ENCODE measurements around the gene SDF2L1.

The SDF2L1 gene

DNA sequence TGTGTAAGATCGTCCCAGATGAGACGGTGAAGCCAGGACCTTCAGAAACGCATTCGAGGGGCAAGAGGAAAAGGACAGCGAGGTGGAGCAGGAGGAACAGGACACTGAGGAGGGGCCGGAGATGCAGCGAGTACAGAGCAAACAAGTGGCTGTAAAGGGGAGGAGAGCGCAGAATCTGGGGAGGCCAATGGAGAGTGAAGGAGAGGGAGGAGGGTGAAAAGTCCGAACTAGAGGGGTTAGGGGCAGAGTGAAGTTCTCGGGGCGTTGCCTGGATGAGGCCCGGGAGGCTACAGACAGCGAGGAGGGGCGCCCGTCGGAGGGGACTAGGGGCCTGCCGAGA lies 14.9 kb downstream of the SDF2L1 start:
- WGBS: 26% methylated on average over 17 of the region's 17 CpGs
- peak overlapping the region; percentile 85; the same call in 1 of the 2 replicates for H3K27ac ChIP-seq (ENCODE audit: low read depth, low read length)
- H3K9ac ChIP-seq (ENCODE audit: low read depth, low read length): peak overlapping the region; percentile 41

DNA sequence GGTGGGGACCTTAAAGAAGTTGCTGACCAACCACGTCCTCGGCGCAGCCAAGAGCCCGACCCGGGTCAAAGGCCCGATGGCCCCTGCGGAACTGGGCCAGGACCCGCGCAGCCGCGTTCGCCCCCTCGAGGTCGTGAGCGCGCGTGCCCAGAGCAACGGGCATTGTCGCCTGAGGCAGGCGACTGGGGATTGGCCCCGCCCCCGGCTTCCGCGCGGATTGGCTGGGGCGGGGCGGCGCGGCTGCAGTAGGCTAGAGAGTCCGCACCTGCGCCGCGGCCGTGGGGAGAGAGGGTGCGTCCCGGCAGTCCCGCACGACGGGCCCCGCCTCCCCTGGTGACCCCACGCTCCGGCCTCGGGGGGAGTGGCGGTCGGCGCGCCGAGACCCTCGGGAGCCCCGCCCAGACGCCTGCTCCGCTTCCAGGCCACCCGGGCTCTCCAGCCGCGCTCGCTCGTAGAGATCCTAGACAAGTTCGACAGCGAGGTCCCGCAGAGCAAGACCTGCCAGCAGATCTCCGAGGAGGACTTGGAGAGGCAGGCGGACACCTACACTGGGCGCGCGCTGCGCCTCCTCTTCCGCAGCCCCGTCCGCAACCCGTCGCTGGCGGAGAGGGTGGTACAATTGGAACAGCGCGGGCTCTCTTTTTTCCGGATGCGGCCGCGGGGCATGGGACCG lies 15.4 kb downstream of the SDF2L1 start:
- H3K36me3 ChIP-seq (ENCODE audit: insufficient read depth, low read length): peaks cover 24% of the 10 kb centered on the region
- peak overlapping the region; percentile 85 for H3K27ac ChIP-seq (ENCODE audit: low read depth, low read length)
- WGBS: under 1% methylated on average over 79 of the region's 79 CpGs
- no peaks in the 10 kb centered on the region for H3K9me3 ChIP-seq (ENCODE audit: insufficient read depth, low read depth, low read length)
- peaks cover 12% of the 10 kb centered on the region for H3K4me1 ChIP-seq (ENCODE audit: insufficient read depth, low read length)
- H3K9ac ChIP-seq (ENCODE audit: low read depth, low read length): peak overlapping the region; percentile 59
- H3K27me3 ChIP-seq (ENCODE audit: insufficient read depth, low read length): no peaks in the 10 kb centered on the region; the same call in 1 of the 2 replicates
- H3K4me3 ChIP-seq (ENCODE audit: low read length): peak overlapping the region; percentile 63

More for the DNA sequence above, 14.9 kb downstream of the SDF2L1 start:
- Histone ChIP-seq H3K4me3 (ENCODE audit: low read length) (peak overlapping the region; percentile 63), H3K4me1 (ENCODE audit: insufficient read depth, low read length) (peaks cover 12% of the 10 kb centered on the region), H3K36me3 (ENCODE audit: insufficient read depth, low read length) (peaks cover 24% of the 10 kb centered on the region), H3K9me3 (ENCODE audit: insufficient read depth, low read depth, low read length) (no peaks in the 10 kb centered on the region), H3K27me3 (ENCODE audit: insufficient read depth, low read length) (no peaks in the 10 kb centered on the region; the same call in 1 of the 2 replicates)

DNA sequence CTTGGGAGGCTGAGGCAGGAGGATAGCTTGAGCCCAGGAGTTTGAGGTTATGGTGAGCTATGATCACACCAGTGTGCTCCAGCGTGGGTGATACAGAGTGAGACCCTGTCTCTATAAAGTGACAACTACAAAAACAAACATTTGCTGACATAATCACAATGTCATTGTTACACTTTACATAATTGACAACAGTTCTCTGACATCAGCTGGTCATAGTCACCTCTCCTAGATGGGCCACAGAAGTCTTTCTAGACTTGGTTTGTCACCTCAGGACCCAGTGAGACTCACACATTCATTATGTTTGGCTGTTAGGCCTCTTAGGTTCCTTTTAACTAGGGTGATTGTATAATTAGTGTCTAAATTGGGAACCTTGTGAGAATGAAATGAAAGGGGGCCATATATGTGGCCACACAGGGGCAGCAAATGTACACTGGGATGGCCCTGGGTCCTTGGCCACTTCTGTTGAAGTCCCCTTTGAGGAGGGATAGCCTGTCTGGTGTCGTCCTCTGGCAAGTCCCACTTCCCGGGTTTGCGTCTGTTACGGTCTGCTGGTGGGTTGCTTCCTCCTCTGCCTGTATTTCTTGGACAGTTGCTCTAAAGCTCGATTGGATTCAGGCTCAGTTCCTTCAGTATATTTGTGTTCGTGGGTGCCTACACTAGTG lies 17.9 kb downstream of the SDF2L1 start:
- Histone ChIP-seq H3K4me1 (ENCODE audit: insufficient read depth, low read length) (peaks cover 6% of the 10 kb centered on the region), H3K27me3 (ENCODE audit: insufficient read depth, low read length) (no peaks in the 10 kb centered on the region; the same call in 1 of the 2 replicates), H3K9me3 (ENCODE audit: insufficient read depth, low read depth, low read length) (no peaks in the 10 kb centered on the region), H3K27ac (ENCODE audit: low read depth, low read length) (no peak overlapping the region), H3K36me3 (ENCODE audit: insufficient read depth, low read length) (0 out of 2 replicates have a peak, but pooled peaks cover 8% of the 10 kb centered on the region), H3K4me3 (ENCODE audit: low read length) (no peak overlapping the region), H3K9ac (ENCODE audit: low read depth, low read length) (no peak overlapping the region)
- WGBS: 86% methylated on average over 7 of the region's 7 CpGs

DNA sequence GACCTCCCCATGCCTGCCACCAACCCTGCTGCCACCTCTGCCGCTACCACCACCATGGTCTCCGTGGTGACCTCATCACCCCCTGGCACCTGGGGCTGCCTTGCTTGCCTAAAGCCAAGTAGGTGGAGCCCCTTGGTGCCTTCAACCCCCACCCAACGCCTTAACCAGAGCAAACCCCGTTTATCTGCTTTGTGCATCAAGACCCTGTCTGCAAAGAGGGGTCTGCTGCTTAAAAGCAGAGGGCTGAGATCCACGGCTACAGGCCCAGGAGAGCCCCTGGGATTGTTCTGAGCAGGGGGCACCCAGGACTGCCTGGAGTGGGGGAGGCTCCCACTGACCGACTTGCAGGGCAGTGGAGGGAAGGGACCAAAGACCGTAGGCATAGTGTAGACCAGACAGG lies 18.8 kb downstream of the SDF2L1 start:
- no peaks in the 10 kb centered on the region for H3K9me3 ChIP-seq (ENCODE audit: insufficient read depth, low read depth, low read length)
- no peaks in the 10 kb centered on the region; the same call in 1 of the 2 replicates for H3K27me3 ChIP-seq (ENCODE audit: insufficient read depth, low read length)
- H3K4me1 ChIP-seq (ENCODE audit: insufficient read depth, low read length): peaks cover 6% of the 10 kb centered on the region
- H3K27ac ChIP-seq (ENCODE audit: low read depth, low read length): no peak overlapping the region
- H3K4me3 ChIP-seq (ENCODE audit: low read length): no peak overlapping the region
- no peak overlapping the region for H3K9ac ChIP-seq (ENCODE audit: low read depth, low read length)
- WGBS: 83% methylated on average over 7 of the region's 7 CpGs
- 0 out of 2 replicates have a peak, but pooled peaks cover 6% of the 10 kb centered on the region for H3K36me3 ChIP-seq (ENCODE audit: insufficient read depth, low read length)

DNA sequence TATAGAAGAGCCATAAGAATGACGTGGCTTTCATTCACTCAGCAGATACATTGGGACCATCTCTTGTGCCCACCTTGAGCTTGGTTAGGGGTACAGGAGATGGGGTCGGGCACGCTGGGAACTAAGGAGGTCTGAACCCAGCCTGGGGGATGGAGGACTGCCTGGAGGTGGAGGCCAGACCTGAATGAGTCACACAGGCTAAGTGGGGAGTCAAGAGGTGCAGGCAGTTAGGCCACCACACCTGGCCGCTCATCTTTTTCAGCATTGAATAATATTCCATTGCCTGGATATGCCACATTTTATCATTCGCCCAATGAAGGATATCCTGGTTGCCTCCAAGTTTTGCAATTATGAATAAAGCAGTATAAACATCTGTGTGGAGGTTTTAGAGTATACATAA lies 19.9 kb downstream of the SDF2L1 start:
- Histone ChIP-seq H3K27me3 (ENCODE audit: insufficient read depth, low read length) (no peaks in the 10 kb centered on the region; the same call in 1 of the 2 replicates), H3K27ac (ENCODE audit: low read depth, low read length) (no peak overlapping the region), H3K4me1 (ENCODE audit: insufficient read depth, low read length) (no peaks in the 10 kb centered on the region), H3K36me3 (ENCODE audit: insufficient read depth, low read length) (no peaks in the 10 kb centered on the region), H3K9ac (ENCODE audit: low read depth, low read length) (no peak overlapping the region), H3K9me3 (ENCODE audit: insufficient read depth, low read depth, low read length) (no peaks in the 10 kb centered on the region), H3K4me3 (ENCODE audit: low read length) (no peak overlapping the region)
- 85% methylated on average over 5 of the region's 5 CpGs for WGBS

DNA sequence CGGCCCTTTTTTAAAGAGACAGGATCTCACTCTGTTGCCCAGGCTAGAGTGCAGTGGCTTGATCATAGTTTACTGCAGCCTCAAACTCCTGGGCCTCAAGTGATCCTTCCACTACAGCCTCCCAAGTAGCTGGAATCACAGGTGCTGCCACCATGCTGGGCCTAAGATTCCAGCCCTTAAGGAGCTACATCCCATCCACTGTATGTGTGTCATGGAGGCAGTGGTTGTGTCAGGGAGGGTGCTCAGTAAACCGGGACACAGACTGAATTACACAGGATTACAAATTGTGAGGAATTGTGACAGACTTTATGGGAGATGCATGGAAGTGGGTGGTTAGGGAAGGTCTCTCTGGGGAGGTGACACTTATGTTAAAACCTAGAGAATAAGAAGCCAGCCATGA lies 21.6 kb downstream of the SDF2L1 start:
- Histone ChIP-seq H3K4me1 (ENCODE audit: insufficient read depth, low read length) (no peaks in the 10 kb centered on the region), H3K9ac (ENCODE audit: low read depth, low read length) (no peak overlapping the region), H3K4me3 (ENCODE audit: low read length) (no peak overlapping the region), H3K36me3 (ENCODE audit: insufficient read depth, low read length) (no peaks in the 10 kb centered on the region), H3K27me3 (ENCODE audit: insufficient read depth, low read length) (no peaks in the 10 kb centered on the region; the same call in 1 of the 2 replicates), H3K9me3 (ENCODE audit: insufficient read depth, low read depth, low read length) (no peaks in the 10 kb centered on the region), H3K27ac (ENCODE audit: low read depth, low read length) (no peak overlapping the region)
- WGBS: 89% methylated on average over 2 of the region's 2 CpGs

DNA sequence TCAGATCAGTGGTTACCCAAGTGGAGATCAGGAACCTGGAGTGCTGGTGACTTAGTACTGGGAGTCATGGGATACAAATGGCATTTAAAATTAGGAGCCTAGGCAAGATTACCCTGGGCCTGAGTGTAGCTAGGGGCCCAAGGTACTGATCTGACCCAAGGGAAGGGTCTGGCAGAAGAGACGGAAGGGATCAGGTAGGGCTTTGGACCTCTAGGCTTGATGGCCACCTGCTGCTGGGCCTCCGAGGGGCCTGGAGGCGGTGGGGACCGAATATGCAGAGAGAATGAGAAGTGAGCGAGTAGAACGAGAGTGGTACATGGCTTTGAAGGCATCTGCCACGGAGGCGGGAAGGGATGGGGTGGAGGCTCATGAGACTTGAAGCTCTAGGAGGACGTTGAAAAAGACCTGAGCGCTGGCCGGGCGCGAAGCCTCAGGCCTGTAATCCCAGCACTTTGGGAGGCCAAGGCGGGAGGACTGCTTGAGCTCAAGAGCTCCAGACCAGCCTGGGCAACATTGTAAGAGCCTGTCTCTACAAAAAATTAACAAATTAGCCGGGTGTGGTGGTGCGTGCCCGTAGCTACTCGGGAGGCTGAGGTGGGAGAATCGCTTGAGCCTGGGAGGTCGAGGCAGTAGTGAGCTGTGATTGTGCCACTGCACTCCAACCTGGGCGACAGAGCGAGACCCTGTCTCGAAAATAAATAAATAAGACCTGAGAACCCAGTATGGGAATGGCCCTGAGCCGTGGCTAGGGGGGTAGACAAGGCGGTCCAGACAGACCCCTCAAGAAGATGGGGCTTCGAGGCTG lies 23.1 kb downstream of the SDF2L1 start:
- no peaks in the 10 kb centered on the region for H3K4me1 ChIP-seq (ENCODE audit: insufficient read depth, low read length)
- H3K4me3 ChIP-seq (ENCODE audit: low read length): peak overlapping the region; percentile 99
- no peaks in the 10 kb centered on the region; the same call in 1 of the 2 replicates for H3K27me3 ChIP-seq (ENCODE audit: insufficient read depth, low read length)
- no peaks in the 10 kb centered on the region for H3K9me3 ChIP-seq (ENCODE audit: insufficient read depth, low read depth, low read length)
- WGBS: 74% methylated on average over 26 of the region's 26 CpGs
- peak overlapping the region; percentile 71; the same call in 1 of the 2 replicates for H3K9ac ChIP-seq (ENCODE audit: low read depth, low read length)
- peaks cover 6% of the 10 kb centered on the region; the same call in 1 of the 2 replicates for H3K36me3 ChIP-seq (ENCODE audit: insufficient read depth, low read length)
- H3K27ac ChIP-seq (ENCODE audit: low read depth, low read length): no peak overlapping the region

DNA sequence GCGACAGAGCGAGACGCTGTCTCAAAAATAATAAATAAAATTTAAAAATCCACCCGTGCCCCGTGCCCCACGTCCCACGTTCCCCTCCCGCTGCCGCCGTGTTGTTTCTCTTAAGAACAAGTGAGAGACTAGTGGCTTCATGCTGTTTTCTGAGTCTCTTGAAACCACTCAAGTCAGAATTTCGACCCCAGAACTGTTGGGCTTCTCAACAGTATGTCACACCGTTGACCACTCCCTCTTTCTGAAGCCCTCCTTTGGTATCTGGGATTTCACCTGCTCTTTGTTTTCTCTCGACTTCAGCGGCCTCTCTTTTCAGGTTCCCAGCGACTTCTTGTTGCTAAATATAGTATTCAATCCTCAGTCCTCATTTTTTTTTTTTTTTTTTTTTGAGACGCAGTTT lies 24.7 kb downstream of the SDF2L1 start:
- no peak overlapping the region for H3K27ac ChIP-seq (ENCODE audit: low read depth, low read length)
- 46% methylated on average over 16 of the region's 16 CpGs for WGBS
- H3K9ac ChIP-seq (ENCODE audit: low read depth, low read length): peak overlapping the region; percentile 71; the same call in 1 of the 2 replicates
- H3K4me3 ChIP-seq (ENCODE audit: low read length): peak overlapping the region; percentile 99
- H3K9me3 ChIP-seq (ENCODE audit: insufficient read depth, low read depth, low read length): no peaks in the 10 kb centered on the region
- peaks cover 20% of the 10 kb centered on the region for H3K36me3 ChIP-seq (ENCODE audit: insufficient read depth, low read length)
- no peaks in the 10 kb centered on the region for H3K4me1 ChIP-seq (ENCODE audit: insufficient read depth, low read length)
- no peaks in the 10 kb centered on the region for H3K27me3 ChIP-seq (ENCODE audit: insufficient read depth, low read length)

DNA sequence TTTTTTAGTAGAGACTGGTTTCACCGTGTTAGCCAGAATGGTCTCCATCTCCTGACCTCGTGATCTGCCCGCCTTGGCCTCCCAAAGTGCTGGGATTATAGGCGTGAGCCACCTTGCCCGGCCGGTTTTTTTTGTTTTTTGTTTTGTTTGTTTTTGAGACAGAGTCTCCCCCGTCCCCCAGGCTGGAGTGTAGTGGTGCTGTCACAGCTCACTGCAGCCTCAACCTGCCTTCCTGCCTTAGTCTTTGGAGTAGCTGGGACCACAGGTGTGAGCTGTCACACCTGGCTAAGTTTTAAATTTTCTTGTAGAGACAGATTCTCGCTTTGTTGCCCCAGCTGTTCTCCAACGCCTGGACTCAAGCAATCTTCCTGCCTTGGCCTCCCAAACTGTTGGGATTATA lies 26.9 kb downstream of the SDF2L1 start:
- Histone ChIP-seq H3K9ac (ENCODE audit: low read depth, low read length) (no peak overlapping the region), H3K27ac (ENCODE audit: low read depth, low read length) (no peak overlapping the region), H3K9me3 (ENCODE audit: insufficient read depth, low read depth, low read length) (no peaks in the 10 kb centered on the region), H3K4me1 (ENCODE audit: insufficient read depth, low read length) (no peaks in the 10 kb centered on the region), H3K4me3 (ENCODE audit: low read length) (no peak overlapping the region), H3K36me3 (ENCODE audit: insufficient read depth, low read length) (peaks cover 38% of the 10 kb centered on the region), H3K27me3 (ENCODE audit: insufficient read depth, low read length) (no peaks in the 10 kb centered on the region)
- WGBS: 90% methylated on average over 9 of the region's 9 CpGs

DNA sequence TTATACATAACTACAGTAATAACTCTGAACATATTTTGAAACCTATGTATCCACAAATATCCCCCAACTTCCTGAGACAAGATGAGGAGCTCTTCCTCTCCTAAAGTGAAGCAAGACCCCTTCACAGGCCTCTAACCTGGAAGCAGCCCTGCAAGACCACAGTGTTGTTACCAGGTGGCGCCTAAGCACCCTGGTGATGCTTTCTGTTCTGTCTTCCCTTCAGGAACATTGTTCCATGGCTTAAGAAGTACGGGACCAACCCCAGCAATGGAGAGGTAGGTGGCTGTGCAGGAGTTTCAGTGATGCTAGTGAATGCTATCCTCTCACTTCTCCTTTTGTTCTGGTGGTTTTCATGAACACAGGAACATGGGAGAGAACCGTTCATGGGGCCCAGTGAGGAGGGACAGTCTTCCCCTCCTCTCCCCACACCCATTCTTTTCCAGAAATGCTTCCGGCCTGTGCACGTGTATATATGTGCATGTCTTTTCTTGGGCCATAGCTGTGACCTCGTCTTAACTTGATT lies 30.1 kb downstream of the SDF2L1 start:
- Histone ChIP-seq H3K9ac (ENCODE audit: low read depth, low read length) (no peak overlapping the region), H3K27ac (ENCODE audit: low read depth, low read length) (no peak overlapping the region), H3K36me3 (ENCODE audit: insufficient read depth, low read length) (peaks cover 58% of the 10 kb centered on the region), H3K9me3 (ENCODE audit: insufficient read depth, low read depth, low read length) (no peaks in the 10 kb centered on the region), H3K27me3 (ENCODE audit: insufficient read depth, low read length) (no peaks in the 10 kb centered on the region), H3K4me1 (ENCODE audit: insufficient read depth, low read length) (no peaks in the 10 kb centered on the region), H3K4me3 (ENCODE audit: low read length) (no peak overlapping the region)
- 97% methylated on average over 6 of the region's 6 CpGs for WGBS
